ENCODE data around the gene SCRT2.
"Not testable (repeated sequence)": the region's sequence is repeated elsewhere in the genome, so short reads cannot be mapped to it uniquely, and the experiment has no call there.

Gene SCRT2

DNA sequence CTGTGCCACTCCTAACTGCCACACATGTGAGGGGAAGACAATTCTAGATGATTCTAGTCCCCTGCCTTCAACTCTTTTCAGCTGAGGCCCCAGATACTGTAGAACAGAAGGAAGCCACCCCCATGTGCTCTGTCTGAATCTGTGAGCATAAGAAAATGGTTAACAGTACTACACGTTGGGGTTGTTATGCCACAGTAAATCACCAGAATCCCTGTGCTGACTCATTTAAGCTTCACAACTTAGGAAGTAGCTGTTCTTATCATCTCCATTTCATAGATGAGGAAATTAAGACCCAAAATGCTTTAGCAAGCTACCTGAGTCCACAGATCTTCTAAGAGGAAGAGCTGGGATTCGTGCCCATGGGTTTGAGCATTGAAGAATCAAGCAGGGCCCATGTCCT lies 27.4 kb upstream of the SCRT2 start:
- FAIRE-seq (no peak), DNase-seq (ENCODE audit: extremely low spot score, insufficient read length, low read depth) (no peak)

GRCh38 chr20:701401-702129 lies 26.0 kb upstream of the SCRT2 start:
- DNase-seq (ENCODE audit: extremely low spot score, insufficient read length, low read depth) (no peak), FAIRE-seq (no peak)

GRCh38 chr20:699811-700338 lies 24.3 kb upstream of the SCRT2 start:
- DNase-seq (ENCODE audit: extremely low spot score, insufficient read length, low read depth) (no peak), FAIRE-seq (no peak)

- DNase-seq (ENCODE audit: extremely low spot score, insufficient read length, low read depth) (no peak), FAIRE-seq (no peak)
These were observed 23.7 kb upstream of the SCRT2 start for GRCh38 chr20:699342-699741.

DNA sequence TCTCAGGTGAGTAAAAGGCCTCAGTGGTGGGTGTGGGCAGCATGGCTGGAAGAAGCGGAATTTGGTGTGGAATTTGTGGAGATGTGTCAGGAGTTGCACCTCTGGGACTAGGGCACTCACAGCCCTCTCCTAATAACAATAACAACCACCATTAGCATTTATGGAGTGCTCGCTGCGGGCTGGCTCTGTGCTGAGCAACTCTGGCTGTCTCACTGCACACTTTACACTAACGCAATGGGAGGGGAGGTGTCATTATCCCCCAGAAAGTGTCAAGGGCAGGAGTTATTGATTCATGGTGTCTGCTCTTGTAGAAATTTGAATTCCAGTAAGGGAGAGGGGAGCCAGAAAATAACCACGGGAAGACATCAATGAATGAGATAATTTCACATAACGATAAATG lies 22.7 kb upstream of the SCRT2 start:
- no peak for DNase-seq (ENCODE audit: extremely low spot score, insufficient read length, low read depth)
- no peak for FAIRE-seq

- FAIRE-seq (no peak), DNase-seq (ENCODE audit: extremely low spot score, insufficient read length, low read depth) (no peak)
These were observed 22.2 kb upstream of the SCRT2 start for GRCh38 chr20:697826-698225.

- FAIRE-seq (no peak), DNase-seq (ENCODE audit: extremely low spot score, insufficient read length, low read depth) (no peak)
These were observed 19.7 kb upstream of the SCRT2 start for GRCh38 chr20:695165-695866.

- no peak for FAIRE-seq
- no peak for DNase-seq (ENCODE audit: extremely low spot score, insufficient read length, low read depth)
These were observed 18.9 kb upstream of the SCRT2 start for GRCh38 chr20:694496-694895.

- not testable (repeated sequence) for DNase-seq (ENCODE audit: extremely low spot score, insufficient read length, low read depth); FAIRE-seq
These were observed 18.2 kb upstream of the SCRT2 start for GRCh38 chr20:693786-694185.

DNA sequence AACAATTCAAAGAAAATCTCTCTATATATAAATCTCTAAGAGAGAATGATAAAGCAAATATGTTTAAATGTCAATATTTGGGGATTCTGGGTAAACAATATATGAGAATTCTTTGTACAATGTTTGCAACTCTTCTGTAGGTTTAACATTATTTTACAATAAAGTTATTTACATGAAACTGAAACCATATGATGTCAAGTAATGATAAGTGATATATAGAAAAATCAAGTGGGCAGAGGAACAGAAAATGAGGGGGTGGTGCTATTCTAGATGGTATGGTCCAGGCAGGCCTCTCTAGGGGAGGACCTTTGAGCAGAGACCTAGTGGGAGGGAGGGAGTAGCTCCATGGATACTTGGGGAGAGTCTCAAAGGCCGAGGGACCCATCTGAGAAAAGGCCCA lies 16.4 kb upstream of the SCRT2 start:
- no peak for FAIRE-seq

GRCh38 chr20:689947-690346 lies 14.3 kb upstream of the SCRT2 start:
- no peak for FAIRE-seq

More for the DNA sequence above, 16.4 kb upstream of the SCRT2 start:
- no peak for DNase-seq (ENCODE audit: extremely low spot score, insufficient read length, low read depth)

DNA sequence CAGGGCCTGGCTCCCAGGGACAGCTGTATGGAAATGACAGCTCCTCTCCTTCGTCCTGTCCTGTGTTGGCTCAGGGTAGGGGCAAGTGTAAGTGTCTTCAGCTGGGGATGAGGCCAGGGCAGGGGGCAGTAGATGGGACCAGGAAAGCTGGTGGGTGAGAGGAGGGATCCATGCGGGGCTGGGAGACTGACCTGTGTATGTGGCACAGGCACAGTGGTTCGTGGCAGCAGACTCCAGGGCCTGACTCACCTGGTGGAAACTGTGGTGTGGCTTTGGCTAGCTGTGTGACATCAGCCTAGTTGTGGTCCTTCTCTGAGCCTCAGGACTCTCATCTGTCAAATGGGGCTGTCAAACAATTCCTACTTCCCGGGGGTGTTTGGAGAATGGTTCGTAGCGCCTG lies 13.7 kb upstream of the SCRT2 start:
- DNase-seq (ENCODE audit: extremely low spot score, insufficient read length, low read depth) = no peak
- FAIRE-seq = no peak

More at GRCh38 chr20:689947-690346, 14.3 kb upstream of the SCRT2 start:
- no peak for DNase-seq (ENCODE audit: extremely low spot score, insufficient read length, low read depth)

GRCh38 chr20:688809-689212 lies 13.2 kb upstream of the SCRT2 start:
- FAIRE-seq = no peak
- no peak for DNase-seq (ENCODE audit: extremely low spot score, insufficient read length, low read depth)

GRCh38 chr20:687468-688203 lies 12.0 kb upstream of the SCRT2 start:
- FAIRE-seq (no peak), DNase-seq (ENCODE audit: extremely low spot score, insufficient read length, low read depth) (no peak)

DNA sequence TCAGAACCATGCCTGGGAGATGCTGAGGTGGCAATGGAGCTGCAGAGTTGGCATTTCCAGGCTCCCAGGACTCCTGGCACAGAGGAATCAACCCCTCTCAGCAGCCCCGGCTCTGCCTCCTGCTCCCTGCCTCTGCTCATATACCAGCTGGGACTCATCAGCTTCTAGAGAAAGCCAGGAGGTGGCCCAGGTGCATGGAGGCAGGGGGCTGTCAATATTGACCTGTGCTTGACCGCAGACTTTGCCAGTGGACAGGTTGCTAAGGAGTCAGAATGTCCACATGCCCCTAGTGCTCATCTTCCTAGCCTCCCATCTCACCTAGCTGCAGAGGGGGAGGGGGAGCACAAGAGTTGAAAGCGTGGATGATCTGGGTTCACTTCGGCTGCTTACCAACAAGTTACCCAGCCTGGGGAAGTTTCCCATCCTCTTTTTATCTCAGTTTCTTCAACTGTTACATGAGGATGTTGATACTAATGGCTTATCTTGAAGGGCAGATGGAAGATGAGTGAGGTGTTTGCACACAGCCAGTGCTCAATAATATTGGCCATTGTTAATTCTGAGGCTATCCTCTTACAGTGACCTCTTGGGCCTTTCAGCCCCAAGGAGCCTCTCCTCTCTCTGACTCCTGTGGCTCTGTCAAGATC lies 9.2 kb upstream of the SCRT2 start:
- DNase-seq (ENCODE audit: extremely low spot score, insufficient read length, low read depth) = no peak

DNA sequence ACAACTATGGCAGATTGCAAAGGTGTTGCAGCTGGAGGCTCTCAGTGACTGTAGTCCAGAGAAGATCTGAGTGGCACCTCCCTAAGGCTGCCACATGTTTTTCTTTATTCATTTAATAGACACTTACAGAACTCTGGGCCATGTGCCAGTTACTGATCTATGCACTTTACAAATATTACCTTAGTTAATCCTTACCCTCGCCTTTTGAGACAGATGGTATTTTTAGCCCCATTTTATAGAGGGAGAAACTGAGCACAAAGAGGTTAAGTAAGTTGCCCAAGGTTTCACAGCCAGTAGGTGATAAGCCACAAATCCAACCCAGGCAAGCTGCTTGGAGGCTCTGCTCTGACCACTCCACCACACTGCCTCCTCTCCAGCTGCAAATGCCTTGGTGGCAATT lies 6.5 kb upstream of the SCRT2 start:
- FAIRE-seq (no peak), DNase-seq (ENCODE audit: extremely low spot score, insufficient read length, low read depth) (no peak)

More for the DNA sequence above, 9.2 kb upstream of the SCRT2 start:
- no peak for FAIRE-seq

DNA sequence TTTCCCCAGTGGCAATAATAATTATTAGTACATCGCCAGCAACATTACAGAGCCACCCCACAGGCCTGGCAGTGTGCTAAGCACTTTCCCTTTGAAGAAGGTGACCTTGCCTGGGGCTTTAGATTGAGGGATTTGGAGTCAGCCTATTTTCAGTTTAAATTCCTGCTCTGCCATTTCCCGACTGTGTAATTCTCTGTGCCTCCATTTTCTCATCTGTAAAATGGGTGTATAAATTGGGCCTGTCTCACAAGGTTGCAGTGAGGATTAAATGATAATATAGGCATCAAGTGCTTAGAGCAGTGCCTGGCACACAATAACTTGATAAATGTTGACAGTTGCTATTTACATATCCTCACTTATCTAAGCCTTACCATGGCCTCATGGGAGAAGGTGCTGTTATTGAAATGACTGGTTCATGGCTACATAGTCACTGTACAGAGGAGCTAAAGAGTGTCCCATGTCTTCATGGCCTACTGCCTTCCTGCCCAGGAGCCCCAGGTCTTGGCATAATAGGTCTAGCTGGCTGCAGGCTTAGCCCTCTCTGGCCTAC lies 5.1 kb upstream of the SCRT2 start:
- DNase-seq (ENCODE audit: extremely low spot score, insufficient read length, low read depth) = no peak
- FAIRE-seq = no peak

- DNase-seq (ENCODE audit: extremely low spot score, insufficient read length, low read depth) = no peak
- FAIRE-seq = no peak
These were observed 2.4 kb upstream of the SCRT2 start for GRCh38 chr20:677957-678356.

GRCh38 chr20:676967-677366 lies 1.4 kb upstream of the SCRT2 start:
- FAIRE-seq (no peak), DNase-seq (ENCODE audit: extremely low spot score, insufficient read length, low read depth) (no peak)

GRCh38 chr20:676315-676937 lies 824 bp upstream of the SCRT2 start:
- DNase-seq (ENCODE audit: extremely low spot score, insufficient read length, low read depth) (no peak), FAIRE-seq (no peak)

All from GM18507 (cell line).